OCI-LY7 (cell line): ENCODE results near the gene JCAD.

Experiments
- CTCF ChIP-seq: fragments of 200-600 bp; sonication (generic); conservative IDR thresholded peaks from 2 replicates; pipeline ENCODE4 v1.5.1; 2014; ENCODE audit warnings: mild to moderate bottlenecking, antibody characterized with exemption, low read length, moderate library complexity, mixed read lengths
- EZH2phosphoT487 ChIP-seq: fragments of 200-600 bp; sonication (generic); IDR thresholded peaks from 2 replicates; pipeline ENCODE4 v1.6.1; 2018; ENCODE audit warnings: low read depth, borderline replicate concordance, mild to moderate bottlenecking, mixed run types, antibody characterized with exemption, low read length, moderate library complexity, mixed read lengths

GRCh38 chr10:29969255-29970011 is 90.0 kb downstream of the JCAD start:
- TF ChIP-seq CTCF (no peak), EZH2phosphoT487 (no peak)
